ENCODE results near the gene RIN3. TPM values are rescaled to one million over a fixed set of nuclear protein-coding genes. Genes with fewer than 3 reads are reported as not detected.
"Not testable (repeated sequence)": the region's sequence is repeated elsewhere in the genome, so short reads cannot be mapped to it uniquely, and the experiment has no call there.

RIN3 gene
- total RNA-seq, 1 experiment from 2014 or later: 14.8 TPM

GRCh38 chr14:92714739-92715307 is 201.2 kb downstream of the RIN3 start:
- intact Hi-C loops (cut with micrococcal nuclease; ENCODE audit: unreplicated experiment): loop anchor here (1.0 kb wide), 1 partner anchor 68 kb away; no protein-coding TSS in a partner anchor
- BruUV-seq (replicated peaks); H3K27me3 ChIP-seq (ENCODE audit: insufficient read depth, low read depth); H3K36me3 ChIP-seq (ENCODE audit: low read depth); H3K4me1 ChIP-seq (replicated peaks; ENCODE audit: insufficient read depth); POLR2A ChIA-PET (ENCODE audit: unreplicated experiment); H3K4me2 ChIP-seq; H3K9me3 ChIP-seq (ENCODE audit: insufficient read depth, low read depth); H3F3A ChIP-seq (ENCODE audit: insufficient read depth, low read depth); H3K27ac ChIP-seq; H4K20me1 ChIP-seq (ENCODE audit: insufficient read depth); H3K4me3 ChIP-seq; H2AFZ ChIP-seq; H3K79me2 ChIP-seq (ENCODE audit: low read depth); H3K9me2 ChIP-seq (ENCODE audit: insufficient read depth): not testable (repeated sequence)
- DNase-seq: peak; percentile 57 to 68
- peak; percentile 82 for TF ChIP-seq CTCF (conservative IDR thresholded peaks at IDR 0.05)
- CTCF ChIA-PET: interaction anchor here (0.7 to 0.8 kb wide), 3 partner anchors 13 to 174 kb away, joined by 3 to 8 read pairs (median 6); no protein-coding TSS in a partner anchor

GRCh38 chr14:92716131-92716530 is 202.6 kb downstream of the RIN3 start:
- Histone ChIP-seq H2AFZ (no peak overlapping the region), H3K9me3 (ENCODE audit: insufficient read depth, low read depth) (no peaks in the 10 kb centered on the region)
- intact Hi-C loops (cut with micrococcal nuclease; ENCODE audit: unreplicated experiment): no loop called here

GRCh38 chr14:92717571-92718042 is 204.0 kb downstream of the RIN3 start:
- no peaks in the 10 kb centered on the region for H3K9me3 ChIP-seq (ENCODE audit: insufficient read depth, low read depth)
- peaks cover 8% of the 10 kb centered on the region; the same call in 1 of the 2 replicates for H3K4me1 ChIP-seq (replicated peaks; ENCODE audit: insufficient read depth)
- peaks cover 6% of the 10 kb centered on the region; the same call in 1 of the 2 replicates for H3K79me2 ChIP-seq (ENCODE audit: low read depth)
- no peak overlapping the region for H3K4me3 ChIP-seq
- ChIA-PET POLR2A (ENCODE audit: unreplicated experiment) (no interaction called here), CTCF (interaction anchor here (0.6 kb wide), 1 partner anchor 25 kb away, joined by 6 read pairs; no protein-coding TSS in a partner anchor)
- no peak for DNase-seq
- no peak overlapping the region for H2AFZ ChIP-seq
- no peaks in the 10 kb centered on the region for H3K27me3 ChIP-seq (ENCODE audit: insufficient read depth, low read depth)
- no peaks in the 10 kb centered on the region for H3K36me3 ChIP-seq (ENCODE audit: low read depth)
- H3K4me2 ChIP-seq: no peak overlapping the region
- no peaks in the 10 kb centered on the region for H4K20me1 ChIP-seq (ENCODE audit: insufficient read depth)
- intact Hi-C loops (cut with micrococcal nuclease; ENCODE audit: unreplicated experiment): no loop called here
- peaks cover 13% of the 10 kb centered on the region; the same call in 1 of the 2 replicates for H3F3A ChIP-seq (ENCODE audit: insufficient read depth, low read depth)
- no peaks in the 10 kb centered on the region for H3K9me2 ChIP-seq (ENCODE audit: insufficient read depth)
- TF ChIP-seq EZH2 (IDR thresholded peaks at IDR 0.05; ENCODE audit: low read depth) (no peak), CTCF (conservative IDR thresholded peaks at IDR 0.05) (no peak)
- H3K27ac ChIP-seq: no peak overlapping the region
- BruUV-seq (replicated peaks): no TSS peak

More at GRCh38 chr14:92716131-92716530, 202.6 kb downstream of the RIN3 start:
- Histone ChIP-seq H3K79me2 (ENCODE audit: low read depth) (peaks cover 2% of the 10 kb centered on the region; the same call in 1 of the 2 replicates), H3K4me2 (no peak overlapping the region), H4K20me1 (ENCODE audit: insufficient read depth) (no peaks in the 10 kb centered on the region), H3K36me3 (ENCODE audit: low read depth) (no peaks in the 10 kb centered on the region), H3K4me3 (no peak overlapping the region), H3K27me3 (ENCODE audit: insufficient read depth, low read depth) (no peaks in the 10 kb centered on the region), H3K9me2 (ENCODE audit: insufficient read depth) (no peaks in the 10 kb centered on the region), H3F3A (ENCODE audit: insufficient read depth, low read depth) (peaks cover 13% of the 10 kb centered on the region; the same call in 1 of the 2 replicates), H3K27ac (no peak overlapping the region), H3K4me1 (replicated peaks; ENCODE audit: insufficient read depth) (peaks cover 8% of the 10 kb centered on the region; the same call in 1 of the 2 replicates)
- DNase-seq: no peak
- TF ChIP-seq EZH2 (IDR thresholded peaks at IDR 0.05; ENCODE audit: low read depth) (no peak), CTCF (conservative IDR thresholded peaks at IDR 0.05) (no peak)
- CTCF ChIA-PET: no interaction called here
- no TSS peak for BruUV-seq (replicated peaks)
- POLR2A ChIA-PET (ENCODE audit: unreplicated experiment): no interaction called here
